ENCODE measurements around the gene CPT1C. TPM values are rescaled to one million over a fixed set of nuclear protein-coding genes. Genes with fewer than 3 reads are reported as not detected.

The CPT1C gene
- total and polyA plus RNA-seq, 2 donors (not counting 3 experiments of a cell fraction or from before 2014, with no cell fraction given) = 45.7 to 80.8 TPM

- BruUV-seq (replicated peaks) = no TSS peak
- H3K36me3 ChIP-seq (ENCODE audit: control insufficient read depth in 2 of 2, extremely low read depth in 1 of 2, insufficient read depth in 2 of 2, low read length in 2 of 2) = peaks cover 0 to 5% of the 10 kb centered on the region in 2 experiments
- no peaks in the 10 kb centered on the region for H3K79me2 ChIP-seq (ENCODE audit: control insufficient read depth, insufficient read depth, low read length)
- CTCF ChIA-PET = no interaction called here
- H3K4me1 ChIP-seq (ENCODE audit: control insufficient read depth, extremely low read depth, insufficient read depth, low read length) = no peaks in the 10 kb centered on the region
- no peak overlapping the region for H3K9ac ChIP-seq (replicated peaks; ENCODE audit: extremely low read depth, insufficient read depth, low read length)
- no peaks in the 10 kb centered on the region for H3K9me1 ChIP-seq (replicated peaks; ENCODE audit: control insufficient read depth, extremely low read depth, insufficient read depth, low read length)
- dilution Hi-C loops (cut with MboI; ENCODE audit: extremely low pct_ligation_motif_present, low sequenced_read_pairs) (no loop called here), intact Hi-C loops (cut with micrococcal nuclease) (loop anchor here (2.0 kb wide), 1 partner anchor 25 kb away; the partner anchor contains the start of gene CPT1C)
- no peak overlapping the region for H2AFZ ChIP-seq (ENCODE audit: low read depth, low read length)
- H4K20me1 ChIP-seq (replicated peaks; ENCODE audit: control insufficient read depth, extremely low read depth, insufficient read depth, low read length) = no peaks in the 10 kb centered on the region
- FAIRE-seq = no peak
- no peaks in the 10 kb centered on the region for H3K27me3 ChIP-seq (ENCODE audit: control insufficient read depth in 2 of 2, insufficient read depth in 2 of 2, low read length in 2 of 2)
- DNase-seq (ENCODE audit: low read depth, low spot score) = no peak
- POLR2A ChIA-PET = no interaction called here
- no peak overlapping the region for H3K4me3 ChIP-seq (replicated peaks in 1 of 3; ENCODE audit: insufficient read depth in 1 of 3, low read depth in 1 of 3, low read length in 3 of 3)
- no peak overlapping the region for H3K4me2 ChIP-seq (ENCODE audit: insufficient read depth, low read length)
- no peak overlapping the region for H3K27ac ChIP-seq (ENCODE audit: insufficient read depth, low read depth, low read length)
- no peaks in the 10 kb centered on the region for H3K9me3 ChIP-seq (replicated peaks; ENCODE audit: control insufficient read depth, insufficient read depth, low read length)
- TF ChIP-seq GATA2 (IDR thresholded peaks at IDR 0.05; ENCODE audit: insufficient read depth, insufficient read length, low read depth, low read length) (no peak), POLR2A (IDR thresholded peaks at IDR 0.05; ENCODE audit: low read depth, low read length) (no peak), MYC (IDR thresholded peaks at IDR 0.05; ENCODE audit: low read depth, low read length) (no peak), JUN (IDR thresholded peaks at IDR 0.05; ENCODE audit: borderline replicate concordance, insufficient read depth, insufficient read length, low read depth) (no peak), MAX (IDR thresholded peaks at IDR 0.05; ENCODE audit: insufficient read depth, insufficient read length) (no peak), EZH2 (IDR thresholded peaks at IDR 0.05; ENCODE audit: borderline replicate concordance, low read depth, low read length, severe bottlenecking) (no peak), FOS (IDR thresholded peaks at IDR 0.05; ENCODE audit: borderline replicate concordance, insufficient read depth, low read length) (no peak), CTCF (IDR thresholded peaks at IDR 0.05; ENCODE audit: extremely low read depth in 1 of 2, insufficient read depth in 1 of 2, low read depth in 1 of 2, low read length in 2 of 2) (no peak), POLR2AphosphoS5 (IDR thresholded peaks at IDR 0.05; ENCODE audit: insufficient read depth, low read depth, low read length) (no peak)
These were observed 25.2 kb downstream of the CPT1C start for GRCh38 chr19:49716154-49716553.
